NCI-H1105 (cell line): ENCODE measurements around the gene SH3BP2.

Experiments used
- DNase-seq: peaks from one replicate; lab custom pipeline; 2025; lab: John Stamatoyannopoulos, UW

Gene SH3BP2

DNA sequence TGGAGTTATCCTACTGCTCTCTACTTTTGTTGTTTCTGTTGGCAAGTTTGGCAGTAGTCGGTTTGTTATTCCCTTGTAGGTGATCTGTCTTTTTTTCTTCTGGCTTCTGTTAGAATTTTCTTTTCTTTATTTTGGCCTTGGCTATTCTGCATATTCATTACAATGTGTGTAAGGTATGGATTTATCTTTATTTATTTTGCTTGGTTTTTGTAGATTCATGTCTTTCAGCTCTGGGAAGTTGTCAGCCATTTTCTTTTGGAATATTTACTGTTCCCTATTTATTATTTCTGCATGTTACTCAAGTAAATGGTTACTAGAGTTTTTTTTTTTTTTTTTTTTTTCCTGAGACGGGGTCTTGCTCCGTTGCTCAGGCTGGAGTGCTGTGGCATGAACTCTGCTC lies 63.4 kb downstream of the SH3BP2 start:
- no peak for DNase-seq

DNA sequence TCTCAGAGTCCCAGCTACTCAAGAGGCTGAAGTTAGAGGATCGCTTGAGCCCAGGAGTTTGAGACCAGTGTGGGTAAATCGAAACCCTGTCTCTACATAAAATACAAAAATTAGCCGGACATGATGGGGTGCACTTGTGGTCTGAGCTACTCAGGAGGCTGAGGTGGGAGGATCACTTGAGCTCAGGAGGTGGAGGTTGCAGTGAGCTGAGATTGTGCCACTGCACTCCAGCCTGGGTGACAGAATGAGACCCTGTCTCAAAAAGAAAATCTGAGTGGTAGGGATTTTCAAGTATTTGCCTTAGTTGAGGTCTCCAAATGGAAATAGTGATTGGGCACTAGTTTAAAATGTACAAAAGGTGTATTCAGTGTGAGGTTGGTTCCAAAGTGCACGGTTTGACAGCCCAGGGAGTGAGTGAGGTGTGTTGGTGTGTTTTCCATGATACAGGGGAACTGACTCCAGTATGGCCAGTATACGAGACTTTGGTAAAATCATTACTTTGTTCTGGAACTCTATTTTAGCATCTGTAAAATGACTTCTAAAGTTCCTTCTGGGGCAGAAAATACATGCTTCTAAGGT lies 64.6 kb downstream of the SH3BP2 start:
- no peak for DNase-seq

DNA sequence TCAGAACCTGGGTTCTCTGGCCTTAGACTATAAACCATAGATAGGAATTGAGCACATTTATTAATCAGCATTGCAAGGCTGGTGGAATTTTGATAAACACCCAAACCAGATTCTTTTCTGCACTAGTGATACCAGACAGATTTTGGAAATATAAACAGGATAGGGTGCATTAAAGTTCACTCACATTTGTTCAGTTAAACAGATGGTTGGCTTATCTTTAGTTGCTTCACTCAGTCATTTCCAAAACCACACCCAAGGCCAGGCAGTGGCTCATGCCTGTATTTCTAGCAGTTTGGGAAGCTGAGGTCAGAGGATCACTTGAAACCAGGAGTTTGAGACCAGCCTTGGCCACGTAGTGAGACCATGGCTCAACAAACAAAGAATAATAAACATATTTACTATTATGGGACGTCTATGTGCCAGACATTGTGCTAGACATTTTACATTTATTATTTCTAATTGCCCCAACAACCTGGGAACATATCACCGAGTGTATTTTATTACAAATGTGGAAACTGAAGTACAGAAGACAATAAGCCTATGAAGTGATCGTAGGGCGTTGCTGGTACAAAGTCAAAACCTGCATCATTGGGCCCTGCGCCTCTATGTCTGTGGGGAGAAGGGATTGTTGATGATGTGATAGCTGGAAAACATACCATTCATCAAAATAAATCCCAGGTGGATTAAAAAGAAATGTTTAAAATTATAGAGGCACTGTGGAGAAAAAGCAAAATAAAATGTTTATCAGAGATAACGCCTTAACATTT lies 65.7 kb downstream of the SH3BP2 start:
- no peak for DNase-seq

DNA sequence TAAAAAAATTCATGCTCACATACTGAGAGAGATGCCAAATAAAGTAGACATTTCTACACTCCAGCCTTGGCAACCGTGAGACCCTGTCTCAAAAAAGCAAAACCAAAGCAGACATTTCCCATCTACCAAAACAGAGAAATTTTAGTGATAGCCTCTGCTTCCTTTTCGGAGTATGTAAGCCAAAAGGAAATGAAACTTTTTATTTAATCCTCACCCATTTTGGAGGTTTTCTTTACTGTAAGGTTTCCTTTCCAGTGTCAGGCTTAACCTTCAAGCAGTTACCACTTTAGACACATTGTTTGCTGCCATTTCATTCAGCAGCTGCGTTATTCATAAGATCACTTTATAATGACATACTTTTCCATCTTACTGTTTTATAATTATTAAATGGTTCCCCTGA lies 66.6 kb downstream of the SH3BP2 start:
- DNase-seq = no peak

DNA sequence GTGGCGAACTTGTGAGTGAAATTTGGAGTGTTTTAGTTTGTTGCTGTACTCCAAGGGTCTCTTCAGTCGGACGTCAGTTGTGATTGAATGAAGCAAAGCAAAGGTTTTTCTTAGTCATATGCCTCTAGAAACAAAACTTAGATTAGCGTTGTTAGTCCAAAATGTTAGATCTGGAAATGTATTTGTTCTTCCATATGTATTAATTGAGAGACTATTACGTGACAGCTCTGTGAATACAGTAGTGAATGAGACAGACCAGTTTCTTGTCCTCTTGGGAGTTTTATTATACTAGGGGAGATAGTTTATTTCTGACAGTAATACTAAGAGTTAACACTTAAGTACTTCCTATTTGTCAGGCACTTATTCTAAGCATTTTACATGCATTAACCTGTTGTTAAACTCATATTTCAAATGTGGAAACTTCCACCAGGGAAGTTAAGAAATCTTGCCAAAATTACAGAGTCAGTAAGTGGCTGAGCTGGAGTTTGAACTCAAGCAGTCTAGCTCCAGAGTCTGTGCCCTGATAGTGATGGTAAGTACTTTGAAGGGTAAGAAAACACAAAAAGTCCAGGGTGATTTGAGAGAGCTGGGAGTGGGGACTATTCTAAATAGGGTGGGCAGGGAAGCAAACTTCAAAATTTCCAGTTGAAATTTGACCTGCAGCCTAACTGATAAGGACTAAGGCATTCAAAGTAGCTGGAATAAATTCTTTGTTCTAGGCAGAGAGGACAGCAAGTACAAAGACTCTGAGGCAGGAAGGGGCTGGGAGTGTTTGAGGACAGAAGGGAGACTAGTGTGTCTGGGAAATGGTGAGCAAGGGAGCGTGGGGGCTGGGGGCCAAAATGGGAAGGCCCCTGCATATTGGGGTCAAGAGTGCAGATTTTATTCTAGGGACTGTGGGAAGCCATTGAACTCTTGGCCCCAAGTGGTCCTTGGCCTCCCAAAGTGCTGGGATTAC lies 67.8 kb downstream of the SH3BP2 start:
- no peak for DNase-seq

DNA sequence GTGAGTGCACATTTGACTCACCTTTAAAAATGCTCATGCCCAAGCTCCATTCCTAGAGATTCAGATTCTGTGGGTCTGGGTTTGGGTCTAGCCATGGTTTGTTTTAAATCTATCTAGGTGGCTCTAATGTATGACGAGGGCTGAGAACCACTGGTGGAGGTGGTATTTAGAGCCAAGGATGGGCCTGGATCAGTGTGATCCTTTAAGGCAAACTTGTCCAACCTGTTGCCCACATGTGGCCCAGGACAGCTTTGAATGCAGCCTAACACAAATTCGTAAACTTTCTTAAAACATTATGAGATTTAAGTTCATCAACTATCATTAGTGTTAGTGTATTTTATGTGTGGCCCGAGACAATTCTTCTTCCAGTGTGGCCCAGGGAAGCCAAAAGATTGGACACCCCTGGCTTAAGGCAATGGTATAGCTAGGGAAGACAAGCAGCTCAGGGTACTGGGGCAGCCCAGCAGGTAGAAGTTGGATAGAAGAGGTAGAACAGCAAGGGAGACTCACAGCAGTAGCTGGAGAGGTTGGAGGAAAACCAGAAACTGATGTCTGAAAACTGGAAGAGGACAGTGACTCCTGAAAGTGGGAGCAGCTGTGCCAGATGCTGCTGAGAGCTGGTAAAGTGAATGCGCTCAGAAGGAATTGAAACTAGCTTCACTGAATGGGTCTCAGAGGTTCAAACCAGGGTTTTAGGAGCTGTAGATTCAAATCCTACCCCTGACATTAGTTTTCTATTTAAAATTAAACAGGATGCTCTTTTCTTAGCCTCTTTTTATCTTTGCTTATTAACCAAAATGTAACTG lies 68.9 kb downstream of the SH3BP2 start:
- no peak for DNase-seq

DNA sequence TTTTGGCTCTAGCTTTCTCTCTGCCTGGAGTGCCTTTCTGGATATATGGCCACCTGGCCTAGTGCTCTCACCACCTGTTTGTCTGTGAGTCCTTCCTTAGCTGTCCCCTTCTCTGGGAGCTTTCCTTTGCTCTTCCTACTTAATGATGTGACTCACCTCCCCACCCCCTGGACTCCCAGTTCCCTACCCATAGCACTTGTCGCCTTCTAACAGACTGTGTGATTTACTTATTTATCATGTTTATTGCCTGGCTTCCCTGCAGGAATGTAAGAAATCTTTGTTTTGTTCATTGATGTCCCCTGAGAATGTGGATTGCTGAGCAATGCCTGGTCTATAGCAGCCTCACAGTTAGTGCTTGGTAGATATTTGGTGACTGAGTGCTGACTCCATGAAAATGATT lies 69.6 kb downstream of the SH3BP2 start:
- no peak for DNase-seq

DNA sequence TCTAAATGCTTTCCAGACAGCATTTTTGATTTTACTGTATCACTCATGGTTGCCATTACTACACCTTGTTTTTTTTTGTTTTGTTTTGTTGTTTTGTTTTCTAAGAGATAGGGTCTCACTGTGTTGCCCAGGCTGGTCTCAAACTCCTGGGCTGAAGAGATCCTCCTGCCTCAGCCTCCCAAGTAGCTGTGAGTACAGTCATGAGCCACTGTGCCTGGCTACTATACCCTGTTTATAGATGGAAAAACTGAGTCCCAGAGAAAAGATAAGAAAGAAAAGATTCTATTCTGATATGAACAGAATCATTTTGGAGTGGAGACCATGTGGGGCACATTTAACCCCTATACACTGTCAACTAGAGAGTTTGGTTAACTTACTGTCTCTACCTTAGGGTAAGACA lies 70.8 kb downstream of the SH3BP2 start:
- no peak for DNase-seq

DNA sequence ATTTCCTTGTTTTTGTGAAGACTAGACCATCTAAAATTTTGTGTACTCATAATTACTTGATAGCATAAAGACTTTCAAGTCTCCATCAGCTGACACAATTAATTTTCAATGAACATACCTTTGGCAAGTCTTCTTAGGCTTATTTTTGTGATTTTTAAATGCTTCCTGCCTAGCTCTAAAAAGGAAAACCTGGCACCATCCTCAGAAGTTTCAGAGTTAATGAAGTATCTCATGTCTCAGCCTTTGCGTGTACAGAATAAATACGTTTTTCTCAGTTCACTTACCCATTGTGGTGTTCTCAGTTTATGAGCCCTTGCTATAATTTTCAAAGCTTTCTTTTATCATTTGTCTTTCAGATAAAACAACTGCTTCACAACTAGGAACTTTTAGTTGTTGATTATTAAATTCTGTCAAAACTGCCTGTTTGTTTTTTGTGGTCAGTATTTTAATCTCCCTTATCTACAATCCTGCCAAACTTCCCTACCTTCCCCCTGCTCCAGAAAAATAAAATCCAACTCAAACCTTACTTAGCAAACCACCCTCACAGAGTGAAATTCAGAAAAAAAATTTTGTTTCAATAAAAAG lies 72.4 kb downstream of the SH3BP2 start:
- DNase-seq = no peak

DNA sequence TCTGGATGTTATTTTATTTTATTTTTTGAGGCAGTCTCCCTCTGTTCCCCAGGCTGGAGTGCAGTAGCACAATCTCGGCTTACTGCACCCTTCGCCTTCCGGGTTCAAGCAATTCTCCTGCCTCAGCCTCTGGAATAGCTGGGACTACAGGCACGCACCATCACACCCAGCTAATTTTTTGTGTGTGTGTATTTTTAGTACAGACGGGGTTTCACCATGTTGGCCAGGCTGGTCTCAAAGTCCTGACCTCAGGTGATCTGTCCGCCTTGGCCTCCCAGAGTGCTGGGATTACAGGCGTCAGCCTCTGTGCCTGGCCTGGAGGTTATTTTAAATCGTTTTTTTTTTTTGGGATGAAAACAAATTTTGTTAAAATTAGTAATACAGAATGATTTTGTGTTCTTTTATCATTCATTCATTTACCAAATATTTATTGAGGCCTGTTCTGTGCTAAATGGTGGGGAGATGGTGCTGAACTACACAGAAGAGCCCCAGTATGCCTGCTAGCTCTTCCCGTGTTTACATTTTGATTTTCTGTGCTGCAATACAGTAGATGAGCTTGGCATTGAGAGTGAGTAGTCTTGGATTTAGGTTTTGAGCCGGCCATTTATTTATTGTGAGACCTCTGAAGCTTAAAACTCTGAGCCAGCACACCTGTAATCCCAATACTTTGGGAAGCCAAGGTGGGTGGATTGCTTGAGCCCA lies 73.4 kb downstream of the SH3BP2 start:
- no peak for DNase-seq

DNA sequence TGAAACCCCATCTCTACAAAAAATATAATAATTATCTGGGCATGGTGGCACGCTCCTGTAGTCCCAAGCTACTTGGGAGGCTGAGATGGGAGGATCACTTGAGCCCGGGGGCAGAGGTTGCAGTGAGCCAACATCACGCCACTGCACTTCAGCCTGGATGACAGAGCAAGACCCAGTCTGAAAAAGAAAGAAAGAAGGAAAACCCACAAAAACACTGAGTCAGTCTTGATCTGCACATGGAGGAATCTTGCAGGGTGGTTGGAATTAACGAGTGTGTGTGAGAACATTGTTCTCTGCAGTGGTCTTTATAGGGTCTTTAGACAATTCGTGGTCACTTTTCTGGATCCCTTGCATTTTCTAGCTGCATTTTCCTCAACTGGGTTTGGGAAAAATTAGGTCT lies 74.0 kb downstream of the SH3BP2 start:
- no peak for DNase-seq

DNA sequence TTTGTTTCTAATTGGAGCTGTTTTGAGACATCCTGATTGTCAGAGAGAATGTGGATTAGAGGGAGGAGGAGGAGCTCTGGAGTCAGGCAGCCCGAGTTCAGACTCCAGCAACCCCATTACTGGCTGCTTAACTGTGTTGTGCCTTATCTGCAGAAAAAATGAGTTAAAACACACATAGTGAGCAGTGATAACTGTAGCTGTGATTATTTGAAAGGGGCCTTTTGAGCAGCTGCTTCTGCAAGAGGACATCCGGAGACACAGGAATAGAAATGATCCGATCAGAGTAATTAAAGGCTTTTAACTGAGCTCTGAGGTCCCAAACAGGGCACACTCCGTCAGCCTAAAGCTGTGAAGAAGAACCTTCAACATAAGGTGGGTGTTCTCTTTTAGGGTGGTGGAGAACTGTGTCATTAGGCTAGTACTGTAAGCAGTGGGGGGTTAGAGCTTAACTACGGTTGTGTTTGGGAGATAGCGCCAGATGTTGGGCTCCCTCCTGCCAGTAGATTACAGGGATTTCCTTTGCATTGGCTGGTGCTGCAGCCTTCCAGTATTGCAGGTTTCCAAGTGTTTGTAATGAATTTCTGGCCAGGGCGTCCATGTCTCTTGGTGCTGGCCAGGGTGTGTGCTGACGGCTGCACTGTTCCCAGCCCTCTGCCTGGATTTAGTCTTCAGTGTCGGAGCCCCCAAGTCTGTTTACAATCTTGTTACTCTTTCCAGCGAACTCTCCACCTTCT lies 75.0 kb downstream of the SH3BP2 start:
- no peak for DNase-seq

DNA sequence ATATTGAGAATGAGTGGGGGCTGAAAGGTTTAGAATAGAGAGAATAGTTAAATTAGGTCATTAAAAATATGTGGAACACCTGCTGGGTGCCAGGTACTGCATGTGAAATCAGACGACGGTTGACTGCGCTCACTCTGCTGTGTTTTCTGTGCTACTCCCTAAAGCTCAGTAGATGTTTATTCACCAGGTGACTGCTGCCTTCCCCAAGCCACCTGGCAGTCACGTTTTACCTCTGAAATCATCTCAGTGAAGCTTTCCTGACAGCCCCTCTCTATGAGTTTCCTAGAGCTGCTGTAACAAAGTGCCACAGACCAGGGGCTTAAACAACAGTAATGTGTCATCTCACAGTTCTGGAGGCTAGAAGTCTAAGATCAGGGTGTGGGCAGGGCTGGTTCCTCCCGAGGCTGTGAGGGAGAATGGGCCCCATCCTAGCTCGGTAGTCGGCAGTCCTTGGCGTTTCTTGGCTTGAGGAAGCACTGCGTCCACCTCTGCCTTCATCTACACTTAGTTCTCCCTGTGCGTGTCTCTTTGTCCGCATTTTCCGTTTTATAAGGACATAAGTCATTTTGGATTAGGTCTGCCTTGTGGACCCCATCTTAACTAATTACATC lies 76.1 kb downstream of the SH3BP2 start:
- no peak for DNase-seq

DNA sequence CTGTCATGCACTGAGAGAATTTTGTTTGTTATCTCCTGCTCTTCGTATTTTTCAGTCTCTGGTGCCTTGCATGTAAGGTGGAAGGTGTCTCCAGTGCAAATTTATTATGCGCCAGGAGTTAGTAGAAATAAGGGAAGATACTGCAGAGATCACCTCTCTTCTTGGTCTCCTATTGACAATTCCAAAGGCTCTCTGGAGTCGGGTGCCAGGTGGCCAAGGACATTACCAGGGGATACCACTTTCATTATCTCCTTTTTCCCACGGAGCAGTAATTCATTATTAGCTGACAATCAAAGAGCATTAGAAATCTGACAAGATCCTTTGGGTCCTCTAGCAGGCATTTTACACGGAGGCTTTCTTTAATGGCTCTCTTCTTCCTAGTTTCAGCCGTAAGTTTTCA lies 76.8 kb downstream of the SH3BP2 start:
- DNase-seq = no peak

DNA sequence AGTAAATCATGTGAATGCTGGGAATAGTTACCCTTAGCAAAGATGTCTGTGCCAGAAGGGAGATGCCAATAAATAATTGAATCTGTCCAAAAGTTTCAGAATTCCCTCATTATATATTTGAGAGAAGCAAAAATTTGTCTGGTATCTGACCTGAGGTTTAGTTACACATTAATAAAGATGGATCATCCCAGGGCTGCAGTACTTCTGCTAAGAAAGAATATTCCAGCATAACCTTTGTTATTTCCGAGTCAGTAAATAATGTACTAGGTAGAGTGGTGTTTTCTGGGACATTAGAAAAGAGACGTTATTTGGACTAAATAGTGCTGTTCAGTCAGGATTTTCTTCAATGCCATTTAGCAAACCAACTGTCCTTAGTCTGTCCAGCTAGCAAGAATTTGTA lies 77.2 kb downstream of the SH3BP2 start:
- DNase-seq = no peak

DNA sequence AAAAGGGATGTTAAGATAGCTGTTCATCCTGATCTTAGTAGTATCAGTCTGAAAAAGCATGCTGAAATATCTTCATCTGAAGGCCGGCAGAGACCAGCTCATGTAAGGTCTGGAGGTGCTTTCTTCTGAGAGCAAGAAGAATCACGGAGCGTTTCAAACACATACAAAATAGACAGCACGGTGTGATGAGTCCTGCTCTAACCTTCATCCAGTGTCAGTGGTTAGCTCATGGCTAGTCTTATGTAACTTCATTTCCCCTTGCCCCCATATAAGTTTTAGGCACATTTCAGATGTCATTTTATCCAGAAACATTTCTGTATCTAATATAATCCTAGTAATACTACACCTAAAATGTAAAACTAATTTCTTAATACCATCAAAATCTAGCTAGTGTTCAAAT lies 78.6 kb downstream of the SH3BP2 start:
- no peak for DNase-seq

DNA sequence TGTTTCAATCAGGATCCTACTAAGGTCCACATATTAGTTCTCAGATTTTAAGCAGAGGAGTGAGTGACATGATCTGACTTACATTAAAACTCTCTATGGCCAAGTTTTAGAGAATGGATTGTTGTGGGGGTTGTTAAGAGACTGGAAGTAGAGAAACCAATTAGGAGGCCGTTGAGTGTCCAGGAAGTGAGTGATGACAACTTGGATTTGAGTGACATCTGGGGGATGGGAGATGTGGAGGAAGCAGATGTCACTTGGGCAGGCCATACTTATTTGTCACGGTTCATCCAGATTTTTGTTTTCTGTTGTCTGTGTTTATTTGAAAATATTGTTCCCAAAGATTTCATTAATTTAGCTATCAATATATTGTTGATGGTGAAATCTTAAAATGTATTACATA lies 79.0 kb downstream of the SH3BP2 start:
- DNase-seq = no peak

DNA sequence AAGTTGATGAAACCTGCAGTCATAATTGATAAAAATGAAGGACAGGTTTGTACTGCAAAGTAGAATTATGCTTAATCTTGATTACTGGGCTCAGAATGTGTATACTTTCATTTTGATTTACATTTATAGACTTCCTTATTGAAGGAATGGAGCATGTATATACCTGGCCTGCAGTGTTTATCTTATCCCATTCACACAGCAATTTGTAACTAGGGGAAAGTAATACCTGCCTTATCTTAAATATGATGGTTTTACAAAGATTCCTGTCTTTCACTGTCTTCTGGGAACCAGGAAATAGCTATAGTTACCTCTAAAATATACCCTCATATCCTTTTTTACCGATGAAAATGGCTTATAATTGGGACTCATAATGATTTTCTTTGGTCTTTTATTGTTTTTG lies 80.4 kb downstream of the SH3BP2 start:
- no peak for DNase-seq

DNA sequence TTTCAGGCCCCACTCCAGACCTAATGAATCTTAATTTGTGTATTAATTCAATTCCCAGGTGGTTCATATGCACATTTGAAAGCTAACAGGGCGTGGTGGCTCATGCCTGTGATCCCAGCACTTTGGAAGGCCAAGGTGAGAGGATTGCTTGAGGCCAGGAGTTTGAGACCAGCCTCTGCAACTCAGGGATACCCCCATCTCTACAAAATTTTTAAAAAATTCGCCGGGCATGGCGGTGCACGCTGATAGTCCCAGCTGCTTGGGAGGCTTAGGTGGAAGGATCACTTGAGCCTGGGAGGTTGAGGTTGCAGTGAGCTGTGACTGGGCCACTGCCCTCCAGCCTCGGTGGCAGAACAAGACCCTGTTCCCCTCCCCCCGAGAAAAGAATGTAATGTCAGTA lies 82.0 kb downstream of the SH3BP2 start:
- no peak for DNase-seq

DNA sequence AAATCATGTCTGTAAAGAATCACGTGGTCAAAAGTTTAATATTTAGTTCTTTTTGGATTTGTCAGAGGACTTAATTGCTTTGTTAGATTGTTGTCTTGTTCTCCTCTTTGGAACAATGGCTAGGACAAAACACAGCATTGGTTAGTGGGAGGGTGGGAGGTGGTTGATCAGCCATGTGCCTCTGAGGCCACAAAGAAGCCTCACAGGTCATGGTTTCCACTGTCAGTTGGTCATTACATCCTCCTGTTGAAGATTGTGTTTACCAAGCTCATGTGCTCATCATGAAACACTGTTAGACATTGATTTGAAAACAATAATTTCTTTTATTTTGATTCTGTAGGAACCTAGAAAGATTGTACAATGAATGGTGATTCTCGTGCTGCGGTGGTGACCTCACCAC lies 82.7 kb downstream of the SH3BP2 start:
- DNase-seq = no peak
